ENCODE results near the gene AUTS2.

GRCh38 chr7:70285187-70285586 is 686.9 kb downstream of the AUTS2 start:
- TF ChIP-seq CTCF (IDR thresholded peaks at IDR 0.05) (no peak), POLR2A (IDR thresholded peaks at IDR 0.05) (no peak), POLR2AphosphoS5 (IDR thresholded peaks at IDR 0.05; ENCODE audit: insufficient read depth in 1 of 2, low read depth in 1 of 2) (no peak)

Data from vagina (tissue), 2 donors.